DND-41 (cell line): Measurements from ENCODE around the gene LUZP1.

Source experiments
- ATAC-seq: fragments of 200-7000 bp; cut with Tn5 transposase; 3 replicates; pipeline ENCODE4 v1.9.1; 2021; ENCODE audit warnings: low read depth; ENCODE audit not compliant: insufficient read depth
- DNase-seq: peaks from one replicate; pipeline ENCODE4 v3.0.0-alpha.2; 2020
- H2AFZ ChIP-seq: 2 replicates; pipeline ENCODE4 v1.6.0; 2012; ENCODE audit warnings: low read depth, low read length
- H3K27ac ChIP-seq: 2 replicates; pipeline ENCODE4 v1.5.1; 2012; ENCODE audit warnings: low read length, inconsistent platforms
- H3K27me3 ChIP-seq: fragments of 200-600 bp; sonication (generic); 2 replicates; pipeline ENCODE4 v1.6.0; 2012; ENCODE audit warnings: low read length, mild to moderate bottlenecking, inconsistent platforms; ENCODE audit not compliant: insufficient read depth, poor library complexity
- H3K36me3 ChIP-seq: 2 replicates; pipeline ENCODE4 v1.5.1; 2012; ENCODE audit warnings: low read length, inconsistent platforms; ENCODE audit not compliant: insufficient read depth
- H3K4me1 ChIP-seq: 2 replicates; pipeline ENCODE4 v1.5.1; 2012; ENCODE audit warnings: mild to moderate bottlenecking, low read length; ENCODE audit not compliant: insufficient read depth
- H3K4me2 ChIP-seq: 2 replicates; pipeline ENCODE4 v1.6.0; 2012; ENCODE audit warnings: mild to moderate bottlenecking, moderate library complexity, low read length, inconsistent platforms; ENCODE audit not compliant: insufficient read depth
- H3K4me3 ChIP-seq, 2 experiments: fragments of 200-600 bp in 1 of 2; shearing (Covaris generic) in 1 of 2; 2 replicates each; pipeline ENCODE4 v1.5.1; 2012 to 2016; ENCODE audit warnings: inconsistent platforms in 2 of 2, low read length in 2 of 2, mild to moderate bottlenecking in 2 of 2, low read depth in 1 of 2, moderate library complexity in 1 of 2
- H3K79me2 ChIP-seq: 2 replicates; pipeline ENCODE4 v1.6.0; 2012; ENCODE audit warnings: low read length, inconsistent platforms; ENCODE audit not compliant: insufficient read depth
- H3K9ac ChIP-seq: 2 replicates; pipeline ENCODE4 v1.6.0; 2012; ENCODE audit warnings: low read depth, mild to moderate bottlenecking, inconsistent platforms, low read length, moderate library complexity
- H3K9me3 ChIP-seq: 2 replicates; pipeline ENCODE4 v1.5.1; 2012; ENCODE audit warnings: low read length, moderate library complexity, mild to moderate bottlenecking, inconsistent platforms; ENCODE audit not compliant: insufficient read depth, severe bottlenecking
- H4K20me1 ChIP-seq: 2 replicates; pipeline ENCODE4 v1.6.0; 2012; ENCODE audit warnings: low read length; ENCODE audit not compliant: insufficient read depth
- CTCF ChIP-seq: IDR thresholded peaks from 2 replicates; pipeline ENCODE4 v1.5.1; 2012; ENCODE audit warnings: borderline replicate concordance, low read length, moderate library complexity, mild to moderate bottlenecking; ENCODE audit not compliant: poor library complexity, severe bottlenecking; ENCODE audit errors: extremely low read depth
- EZH2 ChIP-seq: IDR thresholded peaks from 3 replicates; pipeline ENCODE4 v1.6.1; 2012; ENCODE audit warnings: borderline replicate concordance, low read depth, mild to moderate bottlenecking, moderate library complexity, low read length, inconsistent platforms; ENCODE audit not compliant: severe bottlenecking

LUZP1 gene

GRCh38 chr1:23200883-23201282 lies 32.2 kb upstream of the LUZP1 start:
- DNase-seq = no peak
- H2AFZ ChIP-seq = no peak overlapping the region

GRCh38 chr1:23198373-23198772 lies 29.7 kb upstream of the LUZP1 start:
- H3K27me3 ChIP-seq = peaks cover 5% of the 10 kb centered on the region
- no peaks in the 10 kb centered on the region for H4K20me1 ChIP-seq
- no peak overlapping the region for H3K4me2 ChIP-seq
- no peak overlapping the region for H3K4me3 ChIP-seq
- TF ChIP-seq CTCF (no peak), EZH2 (no peak)
- no peaks in the 10 kb centered on the region for H3K79me2 ChIP-seq
- no peaks in the 10 kb centered on the region for H3K4me1 ChIP-seq
- ATAC-seq = no peak
- no peak overlapping the region for H3K27ac ChIP-seq
- no peak overlapping the region for H3K9ac ChIP-seq
- H3K9me3 ChIP-seq = no peaks in the 10 kb centered on the region
- DNase-seq = no peak
- H2AFZ ChIP-seq = no peak overlapping the region
- H3K36me3 ChIP-seq = no peaks in the 10 kb centered on the region

More at GRCh38 chr1:23200883-23201282, 32.2 kb upstream of the LUZP1 start:
- no peak overlapping the region for H3K27ac ChIP-seq
- no peaks in the 10 kb centered on the region for H3K79me2 ChIP-seq
- H3K4me1 ChIP-seq = no peaks in the 10 kb centered on the region
- TF ChIP-seq CTCF = no peak
- no peak for TF ChIP-seq EZH2
- ATAC-seq = no peak
- no peak overlapping the region for H3K4me3 ChIP-seq
- H4K20me1 ChIP-seq = no peaks in the 10 kb centered on the region
- no peak overlapping the region for H3K9ac ChIP-seq
- H3K36me3 ChIP-seq = no peaks in the 10 kb centered on the region
- H3K4me2 ChIP-seq = no peak overlapping the region
- H3K9me3 ChIP-seq = no peaks in the 10 kb centered on the region
- peaks cover 3% of the 10 kb centered on the region for H3K27me3 ChIP-seq

GRCh38 chr1:23196627-23197328 lies 28.1 kb upstream of the LUZP1 start:
- no peak overlapping the region for H2AFZ ChIP-seq
- no peak for ATAC-seq
- peaks cover 5% of the 10 kb centered on the region for H3K27me3 ChIP-seq
- no peak overlapping the region for H3K4me2 ChIP-seq
- no peak for TF ChIP-seq CTCF
- TF ChIP-seq EZH2 = no peak
- H3K36me3 ChIP-seq = no peaks in the 10 kb centered on the region
- no peak overlapping the region for H3K27ac ChIP-seq
- no peak overlapping the region for H3K9ac ChIP-seq
- no peaks in the 10 kb centered on the region for H4K20me1 ChIP-seq
- no peak overlapping the region for H3K4me3 ChIP-seq
- no peak for DNase-seq
- no peaks in the 10 kb centered on the region for H3K79me2 ChIP-seq
- H3K4me1 ChIP-seq = no peaks in the 10 kb centered on the region
- no peaks in the 10 kb centered on the region for H3K9me3 ChIP-seq
